Activated T-cell treated with anti-CD3 and anti-CD28 coated beads for 24 hours (primary cell): Measurements from ENCODE around the gene SCN2B.
A peak's percentile ranks its signal among the peaks of the same experiment; 100 is the strongest.
"Not testable (repeated sequence)": the region's sequence is repeated elsewhere in the genome, so short reads cannot be mapped to it uniquely, and the experiment has no call there.

ENCODE experiments used
- DNase-seq: peaks from one replicate; pipeline ENCODE4 v3.0.0-alpha.2; 2020; ENCODE audit warnings: low read depth

The SCN2B gene

GRCh38 chr11:118206391-118207031 is 30.1 kb upstream of the SCN2B start:
- DNase-seq, result no peak

- DNase-seq, result no peak
These were observed 29.4 kb upstream of the SCN2B start for GRCh38 chr11:118205606-118206378.

GRCh38 chr11:118202599-118203422 is 26.4 kb upstream of the SCN2B start:
- no peak for DNase-seq

GRCh38 chr11:118201966-118202365 is 25.5 kb upstream of the SCN2B start:
- no peak for DNase-seq

GRCh38 chr11:118200901-118201680 is 24.7 kb upstream of the SCN2B start:
- DNase-seq, result peak; percentile 51

GRCh38 chr11:118200497-118200896 is 24.1 kb upstream of the SCN2B start:
- no peak for DNase-seq

GRCh38 chr11:118199135-118199534 is 22.7 kb upstream of the SCN2B start:
- DNase-seq, result no peak

- DNase-seq, result peak; percentile 81
These were observed 21.9 kb upstream of the SCN2B start for GRCh38 chr11:118198370-118198769.

GRCh38 chr11:118194835-118195627 is 18.6 kb upstream of the SCN2B start:
- DNase-seq, result no peak

- DNase-seq, result no peak
These were observed 17.6 kb upstream of the SCN2B start for GRCh38 chr11:118193910-118194566.

GRCh38 chr11:118192817-118193216 is 16.4 kb upstream of the SCN2B start:
- DNase-seq, result not testable (repeated sequence)

GRCh38 chr11:118190942-118191506 is 14.6 kb upstream of the SCN2B start:
- not testable (repeated sequence) for DNase-seq

- DNase-seq, result no peak
These were observed 10.1 kb upstream of the SCN2B start for GRCh38 chr11:118186346-118187107.

- DNase-seq, result no peak
These were observed 8.5 kb upstream of the SCN2B start for GRCh38 chr11:118184784-118185579.

- not testable (repeated sequence) for DNase-seq
These were observed 7.3 kb upstream of the SCN2B start for GRCh38 chr11:118183691-118184090.

- DNase-seq, result no peak
These were observed 3.9 kb upstream of the SCN2B start for GRCh38 chr11:118180300-118180703.

GRCh38 chr11:118176778-118177134 is 317 bp upstream of the SCN2B start:
- no peak for DNase-seq
